WI38 (cell line): ENCODE data around the gene UPF3A.

Source experiments
- H3K4me3 ChIP-seq: 2 replicates; pipeline ENCODE4 v1.5.1; 2011; ENCODE audit warnings: low read depth, mild to moderate bottlenecking, control low read depth, low read length
- CTCF ChIP-seq: IDR thresholded peaks from 2 replicates; pipeline ENCODE4 v1.5.1; 2012; ENCODE audit warnings: low read depth, mild to moderate bottlenecking, control low read depth, low read length

The UPF3A gene

GRCh38 chr13:114286808-114287207 is 5.4 kb downstream of the UPF3A start:
- no peak overlapping the region for H3K4me3 ChIP-seq
- TF ChIP-seq CTCF: no peak

- H3K4me3 ChIP-seq: no peak overlapping the region
- TF ChIP-seq CTCF: no peak
Observed at GRCh38 chr13:114288157-114288591, 6.8 kb downstream of the UPF3A start.

GRCh38 chr13:114296448-114296847 is 15.0 kb downstream of the UPF3A start:
- H3K4me3 ChIP-seq: no peak overlapping the region
- TF ChIP-seq CTCF: no peak

DNA sequence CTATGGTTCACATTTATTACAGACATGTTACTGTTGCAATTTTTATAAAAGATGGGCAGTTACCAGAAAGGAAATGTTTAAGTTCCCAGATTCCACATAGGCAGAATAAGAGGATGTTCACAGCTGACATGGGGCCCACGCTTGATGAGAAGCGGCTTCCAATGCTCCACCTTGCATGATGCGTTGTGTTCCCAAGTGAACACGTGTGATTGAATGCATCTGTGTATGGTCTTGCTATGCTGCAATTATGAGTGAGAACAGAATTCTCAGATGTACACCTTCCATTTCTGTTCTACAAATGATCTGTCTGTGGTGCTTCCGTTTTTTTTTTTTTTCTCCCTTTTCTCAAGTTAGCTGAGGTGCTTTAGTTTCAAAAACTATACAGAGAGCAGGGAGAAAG is 15.5 kb downstream of the UPF3A start:
- H3K4me3 ChIP-seq: no peak overlapping the region
- no peak for TF ChIP-seq CTCF

GRCh38 chr13:114298866-114299265 is 17.5 kb downstream of the UPF3A start:
- TF ChIP-seq CTCF: no peak
- no peak overlapping the region for H3K4me3 ChIP-seq

DNA sequence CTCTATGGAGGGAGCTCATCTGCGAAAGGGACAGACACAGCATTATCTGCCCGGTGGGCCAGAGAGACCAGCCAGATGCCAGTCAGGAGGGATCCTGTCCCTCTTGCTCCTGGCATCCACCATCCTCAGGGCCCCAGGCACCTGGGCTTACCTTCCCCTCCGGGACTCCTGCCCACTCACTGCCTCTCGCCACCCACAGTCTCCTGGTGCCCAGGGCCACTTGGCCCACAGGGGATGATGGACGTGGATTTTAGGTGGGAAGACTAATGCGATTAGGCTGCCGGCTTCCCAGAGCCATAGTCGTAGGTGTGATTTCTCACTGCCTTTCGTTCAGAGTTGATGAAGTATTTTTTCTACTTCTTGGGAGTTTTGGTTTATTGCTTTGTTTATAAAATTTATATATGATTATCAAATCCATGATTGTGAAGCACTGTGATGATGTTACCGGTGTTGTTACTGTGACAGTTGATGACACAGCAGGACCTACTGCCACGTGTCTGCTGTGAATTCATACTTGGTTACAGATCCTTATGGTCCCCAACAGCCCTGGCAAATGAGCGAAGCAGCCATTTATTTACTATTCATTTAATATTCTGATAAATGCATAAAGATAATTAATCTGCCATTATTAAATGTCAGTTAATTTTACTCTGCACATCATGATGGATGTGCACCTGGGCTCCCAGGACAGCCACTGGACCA is 18.4 kb downstream of the UPF3A start:
- H3K4me3 ChIP-seq: no peak overlapping the region
- TF ChIP-seq CTCF: no peak

GRCh38 chr13:114303700-114304327 is 22.4 kb downstream of the UPF3A start:
- TF ChIP-seq CTCF: no peak
- H3K4me3 ChIP-seq: no peak overlapping the region
